ENCODE measurements around the gene HDAC11. TPM values are rescaled to one million over a fixed set of nuclear protein-coding genes. Genes with fewer than 3 reads are reported as not detected.
A peak's percentile ranks its signal among the peaks of the same experiment; 100 is the strongest.

HDAC11 gene
- polyA plus RNA-seq, 10 donors, result 11.6 to 18.0 (median 13.6) TPM

DNA sequence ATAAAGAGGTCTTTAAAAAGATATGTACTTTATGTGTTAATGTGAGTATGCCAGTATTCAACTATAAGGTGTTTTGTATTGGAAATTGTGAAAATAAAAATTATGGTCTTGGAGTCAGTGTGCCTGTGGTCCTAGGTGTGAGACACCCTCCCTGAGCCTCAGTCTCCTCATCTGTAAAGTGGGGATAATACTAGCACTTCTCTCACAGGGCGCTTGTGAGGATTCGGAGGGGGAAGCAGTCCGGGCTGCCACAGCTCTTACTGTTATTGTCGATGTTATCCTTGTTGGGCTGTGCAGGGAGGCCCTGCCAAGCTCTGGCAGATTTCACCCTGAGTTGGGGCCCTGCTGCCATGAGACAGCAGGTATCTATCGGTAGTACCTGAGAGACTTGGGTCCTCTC, 42.1 kb downstream of the HDAC11 start:
- no peak for DNase-seq

- peak in 1 of 3 donors; percentile 36 for DNase-seq
Observed at GRCh38 chr3:13524979-13525669, 45.0 kb downstream of the HDAC11 start.

GRCh38 chr3:13525827-13526625, 45.9 kb downstream of the HDAC11 start:
- no peak for DNase-seq

GRCh38 chr3:13526626-13526949, 46.5 kb downstream of the HDAC11 start:
- DNase-seq, result no peak

- DNase-seq, result peak in 1 of 3 donors; percentile 58
Observed at GRCh38 chr3:13528217-13528867, 48.2 kb downstream of the HDAC11 start.

- no peak for DNase-seq
Observed at GRCh38 chr3:13529196-13530112, 49.3 kb downstream of the HDAC11 start.

DNA sequence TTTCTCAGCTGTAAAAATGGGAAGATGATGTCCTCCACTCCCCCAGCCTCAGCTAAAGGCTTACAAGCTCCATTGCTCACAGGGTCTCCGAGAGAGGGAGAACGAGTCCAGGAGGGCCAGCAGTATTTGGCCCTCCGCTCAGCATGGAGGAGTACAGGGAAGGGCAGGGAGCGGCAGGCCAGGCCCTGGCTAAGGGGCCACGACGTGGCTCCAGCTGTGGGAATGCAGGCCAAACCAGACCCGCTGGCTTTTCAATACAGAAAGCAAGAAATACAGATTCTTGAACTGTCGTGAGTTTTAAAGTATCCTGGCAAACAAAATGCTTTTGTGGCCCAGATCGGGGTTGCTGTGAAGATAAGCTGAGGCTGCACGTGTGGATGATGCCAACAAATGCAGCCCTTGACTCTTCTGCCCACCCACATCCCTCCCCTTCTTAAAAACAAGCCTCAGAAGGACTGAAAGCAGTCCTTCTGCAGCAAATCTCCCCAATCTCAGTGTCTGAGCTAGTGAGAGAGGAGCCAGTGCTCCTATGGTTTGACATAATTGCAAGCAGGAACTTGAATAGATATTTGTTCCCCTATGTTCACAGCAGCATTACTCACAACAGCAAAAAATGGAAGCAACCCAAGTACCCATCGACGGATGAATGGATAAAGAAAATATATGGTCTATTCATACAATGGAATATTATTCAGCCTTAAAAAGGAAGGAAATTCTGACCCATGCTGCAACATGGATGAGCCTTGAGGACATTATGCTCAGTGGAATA, 50.3 kb downstream of the HDAC11 start:
- no peak for DNase-seq

DNA sequence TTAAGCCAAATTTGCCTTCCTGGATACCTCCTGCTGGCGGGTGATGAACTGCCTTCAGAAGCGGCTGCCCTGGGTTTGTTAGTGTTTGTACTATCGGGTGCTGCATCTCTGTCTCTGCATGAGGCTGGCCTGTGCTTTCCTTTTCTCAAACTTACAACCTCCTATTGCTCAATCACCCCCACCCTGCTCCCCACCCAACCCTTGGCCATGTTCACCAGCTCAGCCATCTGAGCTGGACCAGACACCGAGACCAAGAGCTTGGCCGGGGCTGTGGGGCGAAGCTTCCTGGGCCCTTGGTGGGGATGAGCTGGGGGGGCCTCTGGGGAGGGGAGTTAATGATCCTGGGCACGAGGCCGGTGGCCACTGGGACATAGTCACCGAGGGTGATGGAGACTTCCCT, 52.0 kb downstream of the HDAC11 start:
- no peak for DNase-seq

DNA sequence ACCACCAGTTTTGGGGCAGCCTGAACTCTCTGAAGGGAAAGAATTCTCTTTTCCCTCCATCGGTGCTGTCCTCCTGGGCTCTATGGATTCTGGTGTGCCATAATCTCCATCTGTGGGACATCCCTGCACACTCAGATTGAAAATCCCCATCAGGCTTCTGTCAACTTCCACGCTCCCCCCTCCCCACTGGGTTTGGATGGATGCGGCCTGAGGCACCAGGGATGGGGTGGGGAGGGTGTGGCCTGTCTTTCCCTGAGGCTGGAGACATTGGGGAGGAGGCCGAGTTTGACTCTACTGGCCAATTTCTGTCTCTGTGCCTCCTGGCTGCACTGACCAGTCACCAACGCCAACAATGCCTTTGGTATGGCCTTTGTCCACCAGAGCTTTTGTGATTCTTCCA, 52.5 kb downstream of the HDAC11 start:
- DNase-seq, result no peak

DNA sequence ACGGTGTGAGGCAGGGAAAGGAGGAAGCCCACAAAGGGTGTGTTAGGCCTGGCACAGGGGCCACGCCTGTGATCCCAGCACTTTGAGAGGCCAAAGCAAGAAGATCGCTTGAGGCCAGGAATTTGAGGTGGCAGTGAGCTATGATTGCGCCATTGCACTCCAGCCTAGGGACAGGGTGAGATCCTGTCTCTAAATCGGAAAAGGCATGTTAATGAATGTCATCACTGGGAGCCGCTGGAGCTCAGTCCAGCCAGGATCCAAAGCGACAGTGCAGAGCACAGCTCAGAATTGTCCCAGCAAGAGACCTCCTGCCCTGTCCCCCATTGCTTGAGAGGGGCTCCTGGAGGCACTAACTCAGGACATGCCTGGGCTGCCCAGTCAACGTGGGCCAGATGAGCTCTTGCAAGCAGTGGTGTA, 53.8 kb downstream of the HDAC11 start:
- no peak for DNase-seq

GRCh38 chr3:13535526-13535875, 55.4 kb downstream of the HDAC11 start:
- DNase-seq, result no peak

- peak in 1 of 3 donors; percentile 46 for DNase-seq
Observed at GRCh38 chr3:13535905-13536304, 55.8 kb downstream of the HDAC11 start.

- no peak for DNase-seq
Observed at GRCh38 chr3:13536432-13536831, 56.3 kb downstream of the HDAC11 start.

- peak in 1 of 3 donors; percentile 43 for DNase-seq
Observed at GRCh38 chr3:13536832-13537231, 56.7 kb downstream of the HDAC11 start.

- no peak for DNase-seq
Observed at GRCh38 chr3:13537244-13537908, 57.3 kb downstream of the HDAC11 start.

- DNase-seq, result peak in 1 of 3 donors; percentile 83
Observed at GRCh38 chr3:13537909-13538296, 57.8 kb downstream of the HDAC11 start.

GRCh38 chr3:13538520-13539291, 58.6 kb downstream of the HDAC11 start:
- no peak for DNase-seq

GRCh38 chr3:13539292-13539638, 59.2 kb downstream of the HDAC11 start:
- DNase-seq, result no peak

DNA sequence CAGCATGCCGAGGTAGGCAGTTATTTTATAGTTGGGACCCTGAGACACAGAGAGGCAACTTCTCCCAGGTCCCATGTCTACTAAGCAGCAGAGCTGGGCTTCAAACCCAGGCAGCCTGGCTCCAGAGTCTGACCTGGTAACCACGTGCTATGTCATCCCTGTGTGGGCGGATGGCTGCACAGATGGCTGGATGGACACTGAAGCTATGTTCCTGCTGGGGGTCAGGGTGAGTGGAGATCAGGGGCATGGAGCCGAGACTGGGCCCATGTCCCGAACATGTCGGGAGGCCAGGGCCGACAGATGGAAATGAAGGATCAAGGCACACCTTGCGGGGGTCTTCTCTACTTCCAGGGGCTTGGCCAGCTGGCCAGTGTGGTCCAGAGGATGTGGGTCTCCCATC, 59.6 kb downstream of the HDAC11 start:
- DNase-seq, result no peak

Data from muscle of back (tissue), 11 donors.